HCT116 (cell line): Measurements from ENCODE around the gene CTNNA2. TPM values are rescaled to one million over a fixed set of nuclear protein-coding genes. Genes with fewer than 3 reads are reported as not detected.

ENCODE experiments used
- ATAC-seq: fragments of 200-7000 bp; cut with Tn5 transposase; 2 replicates; pipeline ENCODE4 v1.9.1; 2020; ENCODE audit warnings: mild to moderate bottlenecking, moderate library complexity
- BruUV-seq: library from RNA; stranded (reverse); fragments of 400-500 nt; replicated peaks from 2 replicates; lab custom pipeline; 2021; lab: Mats Ljungman, UMichigan
- CTCF ChIA-PET: fragments of 300-600 bp; sonication (Branson Sonifier 250); formaldehyde crosslinking; loops from one replicate; lab custom pipeline; 2021; ENCODE audit warnings: antibody characterized with exemption; lab: Charles Lee
- POLR2A ChIA-PET: fragments of 300-600, 350-600 bp; sonication (Branson Sonifier 250); formaldehyde crosslinking; loops from one replicate; lab custom pipeline; 2021; ENCODE audit warnings: antibody characterized with exemption; lab: Charles Lee
- RAD21 ChIA-PET, 2 experiments: fragments of 300-600 bp; sonication (Branson Sonifier 250); formaldehyde crosslinking; loops; one replicate each; lab custom pipeline; 2023; ENCODE audit warnings: low total read pairs in 2 of 2; ENCODE audit not compliant: uncharacterized antibody in 2 of 2, unreplicated experiment in 2 of 2, low non-redundant PET in 1 of 2; lab: Charles Lee
- DNase-seq: peaks from one replicate; pipeline ENCODE4 v3.0.0-alpha.2; 2010; ENCODE audit warnings: low read depth, low spot score
- H2AFZ ChIP-seq: fragments of 200-600 bp; shearing (Covaris generic), sonication (generic); 2 replicates; pipeline ENCODE4 v1.6.1; 2017; ENCODE audit warnings: low read depth, mixed run types, mixed read lengths, antibody characterized with exemption, low read length; ENCODE audit not compliant: poor library complexity, severe bottlenecking
- H3K27ac ChIP-seq: 2 replicates; pipeline ENCODE4 v1.5.1; 2012; ENCODE audit warnings: low read depth, low read length
- H3K27me3 ChIP-seq: fragments of 200-600 bp; sonication (generic); 2 replicates; pipeline ENCODE4 v1.6.1; 2016; ENCODE audit warnings: mixed run types, low read length, mixed read lengths; ENCODE audit not compliant: insufficient read depth
- H3K36me3 ChIP-seq, 2 experiments: fragments of 200-500 bp in 1 of 2; fragments of 200-600 bp in 1 of 2; sonication (Bioruptor generic) in 1 of 2; sonication (generic) in 1 of 2; 2 replicates each; pipeline versions ENCODE4 v1.5.1 to v1.6.1; 2014 to 2016; ENCODE audit warnings: low read length in 2 of 2, inconsistent platforms in 1 of 2, mixed read lengths in 1 of 2, mixed run types in 1 of 2; ENCODE audit not compliant: insufficient read depth in 2 of 2, control insufficient read depth in 1 of 2
- H3K4me1 ChIP-seq, 2 experiments: fragments of 200-600 bp in 1 of 2; sonication (generic) in 1 of 2; 2 replicates each; pipeline versions ENCODE4 v1.5.1 to v1.6.1; 2012 to 2017; ENCODE audit warnings: low read length in 2 of 2, inconsistent platforms in 1 of 2, mild to moderate bottlenecking in 1 of 2, mixed read lengths in 1 of 2, mixed run types in 1 of 2, moderate library complexity in 1 of 2; ENCODE audit not compliant: insufficient read depth in 2 of 2, control insufficient read depth in 1 of 2
- H3K4me2 ChIP-seq: fragments of 200-600 bp; sonication (generic); 2 replicates; pipeline ENCODE4 v1.6.1; 2017; ENCODE audit warnings: mixed run types, low read length, mixed read lengths
- H3K4me3 ChIP-seq, 2 experiments: fragments of 200-600 bp in 1 of 2; sonication (generic) in 1 of 2; replicated peaks in 1 of 2; 2 replicates each; pipeline ENCODE4 v1.5.1; 2011 to 2016; ENCODE audit warnings: low read length in 2 of 2, control low read depth in 1 of 2, low read depth in 1 of 2, mild to moderate bottlenecking in 1 of 2, mixed read lengths in 1 of 2, mixed run types in 1 of 2
- H3K79me2 ChIP-seq: fragments of 200-600 bp; sonication (generic); 2 replicates; pipeline ENCODE4 v1.6.1; 2017; ENCODE audit warnings: mild to moderate bottlenecking, mixed run types, low read length, moderate library complexity, mixed read lengths; ENCODE audit not compliant: insufficient read depth
- H3K9ac ChIP-seq: fragments of 200-600 bp; sonication (generic); 2 replicates; pipeline ENCODE4 v1.6.1; 2016; ENCODE audit warnings: low read length, mixed read lengths
- H3K9me2 ChIP-seq: fragments of 200-600 bp; sonication (generic), shearing (Covaris generic); 2 replicates; pipeline ENCODE4 v1.6.1; 2017; ENCODE audit warnings: mixed run types, mild to moderate bottlenecking, moderate library complexity; ENCODE audit not compliant: insufficient read depth
- H3K9me3 ChIP-seq, 2 experiments: fragments of 200-500 bp in 1 of 2; fragments of 200-600 bp in 1 of 2; sonication (Bioruptor generic) in 1 of 2; sonication (generic) in 1 of 2; 2 replicates each; pipeline ENCODE4 v1.6.1; 2014 to 2017; ENCODE audit warnings: low read length in 2 of 2, mixed read lengths in 2 of 2, inconsistent platforms in 1 of 2, low read depth in 1 of 2, mild to moderate bottlenecking in 1 of 2, mixed run types in 1 of 2, moderate library complexity in 1 of 2; ENCODE audit not compliant: control insufficient read depth in 1 of 2, insufficient read depth in 1 of 2
- H4K20me1 ChIP-seq: fragments of 200-600 bp; sonication (generic), shearing (Covaris generic); 2 replicates; pipeline ENCODE4 v1.6.1; 2017; ENCODE audit warnings: mixed run types, mild to moderate bottlenecking, moderate library complexity; ENCODE audit not compliant: insufficient read depth
- CEBPB ChIP-seq: IDR thresholded peaks from 2 replicates; pipeline ENCODE4 v1.6.1; 2012; ENCODE audit warnings: low read depth
- CTCF ChIP-seq, 3 experiments: fragments of 200-600 bp in 1 of 3; sonication (generic) in 1 of 3; IDR thresholded peaks in 2 of 3; conservative IDR thresholded peaks in 1 of 3; 2 replicates each; pipeline ENCODE4 v1.5.1; 2012 to 2017; ENCODE audit warnings: low read depth in 2 of 3, low read length in 2 of 3, antibody characterized with exemption in 1 of 3, borderline replicate concordance in 1 of 3, control low read depth in 1 of 3, mild to moderate bottlenecking in 1 of 3, mixed read lengths in 1 of 3, mixed run types in 1 of 3, moderate library complexity in 1 of 3; ENCODE audit not compliant: insufficient read depth in 1 of 3
- EZH2phosphoT487 ChIP-seq: fragments of 200-600 bp; IDR thresholded peaks from 2 replicates; pipeline ENCODE4 v1.6.1; 2018; ENCODE audit warnings: antibody characterized with exemption, borderline replicate concordance
- JUND ChIP-seq: IDR thresholded peaks from 2 replicates; pipeline ENCODE4 v1.6.1; 2012
- MAX ChIP-seq: IDR thresholded peaks from 2 replicates; pipeline ENCODE4 v1.6.1; 2012
- REST ChIP-seq: IDR thresholded peaks from 2 replicates; pipeline ENCODE4 v1.6.1; 2012; ENCODE audit warnings: low read depth
- SIN3A ChIP-seq: IDR thresholded peaks from 2 replicates; pipeline ENCODE4 v1.6.1; 2012; ENCODE audit warnings: low read depth
- SRF ChIP-seq: IDR thresholded peaks from 2 replicates; pipeline ENCODE4 v1.6.1; 2012; ENCODE audit warnings: low read depth
- TCF7L2 ChIP-seq: IDR thresholded peaks from 2 replicates; pipeline ENCODE4 v1.7.0; 2011; ENCODE audit warnings: borderline replicate concordance, inconsistent platforms; ENCODE audit not compliant: insufficient read depth, insufficient read length; ENCODE audit errors: extremely low read depth
- YY1 ChIP-seq: IDR thresholded peaks from 2 replicates; pipeline ENCODE4 v1.6.1; 2011; ENCODE audit warnings: low read length, low read depth, moderate library complexity, mild to moderate bottlenecking; ENCODE audit not compliant: insufficient replicate concordance; ENCODE audit errors: extremely low read depth
- ZBTB33 ChIP-seq: IDR thresholded peaks from 2 replicates; pipeline ENCODE4 v1.6.1; 2011; ENCODE audit warnings: mild to moderate bottlenecking, low read length, moderate library complexity; ENCODE audit not compliant: insufficient replicate concordance; ENCODE audit errors: extremely low read depth
- ZFX ChIP-seq: fragments of 450-650 bp; IDR thresholded peaks from 2 replicates; pipeline ENCODE4 v1.6.1; 2017
- intact Hi-C: fragments of 100-400 bp; cut with micrococcal nuclease; formaldehyde crosslinking; loops from 2 replicates; pipeline ENCODE4 v1.10.0; 2022
- total RNA-seq: library from RNA; stranded (reverse); gene quantifications from one replicate; pipeline ENCODE4 v1.2.1, GENCODE V29; 2021; ENCODE audit not compliant: unreplicated experiment

CTNNA2 gene
- total RNA-seq, 1 experiment from 2014 or later = not detected

GRCh38 chr2:80380736-80381135 lies 867.9 kb downstream of the CTNNA2 start:
- intact Hi-C loops = no loop called here
- Histone ChIP-seq H3K9ac (no peak overlapping the region), H3K4me1 (no peaks in the 10 kb centered on the region), H4K20me1 (no peaks in the 10 kb centered on the region), H3K79me2 (no peaks in the 10 kb centered on the region), H3K27ac (no peak overlapping the region), H3K27me3 (no peaks in the 10 kb centered on the region), H3K9me2 (no peaks in the 10 kb centered on the region), H3K4me2 (no peak overlapping the region), H2AFZ (no peak overlapping the region), H3K4me3 (no peak overlapping the region), H3K9me3 (peaks cover 4 to 8% of the 10 kb centered on the region in 2 experiments; a peak in 2 of 4 replicates), H3K36me3 (no peaks in the 10 kb centered on the region)
- RAD21 ChIA-PET = no interaction called here
- no peak for DNase-seq
- TF ChIP-seq SRF = no peak
- no peak for ATAC-seq
- CTCF ChIA-PET = no interaction called here
- no TSS peak for BruUV-seq
- POLR2A ChIA-PET = no interaction called here

- Histone ChIP-seq H3K27ac (no peak overlapping the region), H3K4me3 (no peak overlapping the region), H3K9me2 (no peaks in the 10 kb centered on the region), H3K4me2 (no peak overlapping the region), H4K20me1 (no peaks in the 10 kb centered on the region), H3K9me3 (peaks cover 4 to 8% of the 10 kb centered on the region in 2 experiments; a peak in 2 of 4 replicates), H3K9ac (no peak overlapping the region), H3K36me3 (no peaks in the 10 kb centered on the region), H3K27me3 (no peaks in the 10 kb centered on the region), H3K79me2 (no peaks in the 10 kb centered on the region), H3K4me1 (no peaks in the 10 kb centered on the region), H2AFZ (no peak overlapping the region)
- no peak for TF ChIP-seq JUND
- no peak for TF ChIP-seq MAX
- TF ChIP-seq SIN3A = no peak
- TF ChIP-seq REST = no peak
- TF ChIP-seq EZH2phosphoT487 = no peak
- no peak for TF ChIP-seq CTCF (IDR thresholded peaks at IDR 0.05 in 2 of 3, conservative IDR thresholded peaks at IDR 0.05 in 1 of 3; ENCODE audit: borderline replicate concordance in 1 of 3, insufficient read depth in 1 of 3, low read depth in 2 of 3, low read length in 2 of 3)
- no peak for TF ChIP-seq ZBTB33
- TF ChIP-seq CEBPB = no peak
- no peak for TF ChIP-seq TCF7L2
- no peak for TF ChIP-seq ZFX
- TF ChIP-seq SRF = no peak
- TF ChIP-seq YY1 = no peak
- ATAC-seq (no peak), DNase-seq (no peak)
- intact Hi-C loops = no loop called here
- BruUV-seq = no TSS peak
- ChIA-PET POLR2A (no interaction called here), CTCF (no interaction called here), RAD21 (no interaction called here)
Observed at GRCh38 chr2:80381666-80382065, 868.8 kb downstream of the CTNNA2 start.
